HCT116 (cell line): ENCODE data around the gene FAP. TPM values are rescaled to one million over a fixed set of nuclear protein-coding genes. Genes with fewer than 3 reads are reported as not detected.

Source experiments
- ATAC-seq: fragments of 200-7000 bp; cut with Tn5 transposase; 2 replicates; pipeline ENCODE4 v1.9.1; 2020; ENCODE audit warnings: mild to moderate bottlenecking, moderate library complexity
- BruUV-seq: library from RNA; stranded (reverse); fragments of 400-500 nt; replicated peaks from 2 replicates; lab custom pipeline; 2021; lab: Mats Ljungman, UMichigan
- CTCF ChIA-PET: fragments of 300-600 bp; sonication (Branson Sonifier 250); formaldehyde crosslinking; loops from one replicate; lab custom pipeline; 2021; ENCODE audit warnings: antibody characterized with exemption; lab: Charles Lee
- POLR2A ChIA-PET: fragments of 300-600, 350-600 bp; sonication (Branson Sonifier 250); formaldehyde crosslinking; loops from one replicate; lab custom pipeline; 2021; ENCODE audit warnings: antibody characterized with exemption; lab: Charles Lee
- RAD21 ChIA-PET, 2 experiments: fragments of 300-600 bp; sonication (Branson Sonifier 250); formaldehyde crosslinking; loops; one replicate each; lab custom pipeline; 2023; ENCODE audit warnings: low total read pairs in 2 of 2; ENCODE audit not compliant: uncharacterized antibody in 2 of 2, unreplicated experiment in 2 of 2, low non-redundant PET in 1 of 2; lab: Charles Lee
- DNase-seq: peaks from one replicate; pipeline ENCODE4 v3.0.0-alpha.2; 2010; ENCODE audit warnings: low read depth, low spot score
- H2AFZ ChIP-seq: fragments of 200-600 bp; shearing (Covaris generic), sonication (generic); 2 replicates; pipeline ENCODE4 v1.6.1; 2017; ENCODE audit warnings: low read depth, mixed run types, mixed read lengths, antibody characterized with exemption, low read length; ENCODE audit not compliant: poor library complexity, severe bottlenecking
- H3K27ac ChIP-seq: 2 replicates; pipeline ENCODE4 v1.5.1; 2012; ENCODE audit warnings: low read depth, low read length
- H3K27me3 ChIP-seq: fragments of 200-600 bp; sonication (generic); 2 replicates; pipeline ENCODE4 v1.6.1; 2016; ENCODE audit warnings: mixed run types, low read length, mixed read lengths; ENCODE audit not compliant: insufficient read depth
- H3K36me3 ChIP-seq, 2 experiments: fragments of 200-500 bp in 1 of 2; fragments of 200-600 bp in 1 of 2; sonication (Bioruptor generic) in 1 of 2; sonication (generic) in 1 of 2; 2 replicates each; pipeline versions ENCODE4 v1.5.1 to v1.6.1; 2014 to 2016; ENCODE audit warnings: low read length in 2 of 2, inconsistent platforms in 1 of 2, mixed read lengths in 1 of 2, mixed run types in 1 of 2; ENCODE audit not compliant: insufficient read depth in 2 of 2, control insufficient read depth in 1 of 2
- H3K4me1 ChIP-seq, 2 experiments: fragments of 200-600 bp in 1 of 2; sonication (generic) in 1 of 2; 2 replicates each; pipeline versions ENCODE4 v1.5.1 to v1.6.1; 2012 to 2017; ENCODE audit warnings: low read length in 2 of 2, inconsistent platforms in 1 of 2, mild to moderate bottlenecking in 1 of 2, mixed read lengths in 1 of 2, mixed run types in 1 of 2, moderate library complexity in 1 of 2; ENCODE audit not compliant: insufficient read depth in 2 of 2, control insufficient read depth in 1 of 2
- H3K4me2 ChIP-seq: fragments of 200-600 bp; sonication (generic); 2 replicates; pipeline ENCODE4 v1.6.1; 2017; ENCODE audit warnings: mixed run types, low read length, mixed read lengths
- H3K4me3 ChIP-seq, 2 experiments: fragments of 200-600 bp in 1 of 2; sonication (generic) in 1 of 2; replicated peaks in 1 of 2; 2 replicates each; pipeline ENCODE4 v1.5.1; 2011 to 2016; ENCODE audit warnings: low read length in 2 of 2, control low read depth in 1 of 2, low read depth in 1 of 2, mild to moderate bottlenecking in 1 of 2, mixed read lengths in 1 of 2, mixed run types in 1 of 2
- H3K79me2 ChIP-seq: fragments of 200-600 bp; sonication (generic); 2 replicates; pipeline ENCODE4 v1.6.1; 2017; ENCODE audit warnings: mild to moderate bottlenecking, mixed run types, low read length, moderate library complexity, mixed read lengths; ENCODE audit not compliant: insufficient read depth
- H3K9ac ChIP-seq: fragments of 200-600 bp; sonication (generic); 2 replicates; pipeline ENCODE4 v1.6.1; 2016; ENCODE audit warnings: low read length, mixed read lengths
- H3K9me2 ChIP-seq: fragments of 200-600 bp; sonication (generic), shearing (Covaris generic); 2 replicates; pipeline ENCODE4 v1.6.1; 2017; ENCODE audit warnings: mixed run types, mild to moderate bottlenecking, moderate library complexity; ENCODE audit not compliant: insufficient read depth
- H3K9me3 ChIP-seq, 2 experiments: fragments of 200-500 bp in 1 of 2; fragments of 200-600 bp in 1 of 2; sonication (Bioruptor generic) in 1 of 2; sonication (generic) in 1 of 2; 2 replicates each; pipeline ENCODE4 v1.6.1; 2014 to 2017; ENCODE audit warnings: low read length in 2 of 2, mixed read lengths in 2 of 2, inconsistent platforms in 1 of 2, low read depth in 1 of 2, mild to moderate bottlenecking in 1 of 2, mixed run types in 1 of 2, moderate library complexity in 1 of 2; ENCODE audit not compliant: control insufficient read depth in 1 of 2, insufficient read depth in 1 of 2
- H4K20me1 ChIP-seq: fragments of 200-600 bp; sonication (generic), shearing (Covaris generic); 2 replicates; pipeline ENCODE4 v1.6.1; 2017; ENCODE audit warnings: mixed run types, mild to moderate bottlenecking, moderate library complexity; ENCODE audit not compliant: insufficient read depth
- ATF3 ChIP-seq: IDR thresholded peaks from 2 replicates; pipeline ENCODE4 v1.6.1; 2012
- CBX3 ChIP-seq: IDR thresholded peaks from 2 replicates; pipeline ENCODE4 v1.6.1; 2012; ENCODE audit warnings: low read depth
- CEBPB ChIP-seq: IDR thresholded peaks from 2 replicates; pipeline ENCODE4 v1.6.1; 2012; ENCODE audit warnings: low read depth
- EZH2 ChIP-seq: fragments of 200-600 bp; sonication (generic); IDR thresholded peaks from 2 replicates; pipeline ENCODE4 v1.6.1; 2017; ENCODE audit warnings: antibody characterized with exemption, mixed run types
- EZH2phosphoT487 ChIP-seq: fragments of 200-600 bp; IDR thresholded peaks from 2 replicates; pipeline ENCODE4 v1.6.1; 2018; ENCODE audit warnings: antibody characterized with exemption, borderline replicate concordance
- FOSL1 ChIP-seq: IDR thresholded peaks from 2 replicates; pipeline ENCODE4 v1.6.1; 2012; ENCODE audit warnings: low read depth
- MAX ChIP-seq: IDR thresholded peaks from 2 replicates; pipeline ENCODE4 v1.6.1; 2012
- POLR2A ChIP-seq: IDR thresholded peaks from 2 replicates; pipeline ENCODE4 v1.7.0; 2011; ENCODE audit warnings: borderline replicate concordance; ENCODE audit not compliant: insufficient read depth, insufficient read length; ENCODE audit errors: extremely low read depth
- POLR2AphosphoS5 ChIP-seq: IDR thresholded peaks from 2 replicates; pipeline ENCODE4 v1.6.1; 2011; ENCODE audit warnings: mild to moderate bottlenecking, low read depth, low read length, moderate library complexity
- RAD21 ChIP-seq: IDR thresholded peaks from 2 replicates; pipeline ENCODE4 v1.6.1; 2012; ENCODE audit warnings: low read depth, mild to moderate bottlenecking
- REST ChIP-seq: IDR thresholded peaks from 2 replicates; pipeline ENCODE4 v1.6.1; 2012; ENCODE audit warnings: low read depth
- SP1 ChIP-seq: IDR thresholded peaks from 2 replicates; pipeline ENCODE4 v1.6.1; 2012; ENCODE audit warnings: low read depth
- SRF ChIP-seq: IDR thresholded peaks from 2 replicates; pipeline ENCODE4 v1.6.1; 2012; ENCODE audit warnings: low read depth
- YY1 ChIP-seq: IDR thresholded peaks from 2 replicates; pipeline ENCODE4 v1.6.1; 2011; ENCODE audit warnings: low read length, low read depth, moderate library complexity, mild to moderate bottlenecking; ENCODE audit not compliant: insufficient replicate concordance; ENCODE audit errors: extremely low read depth
- ZBTB33 ChIP-seq: IDR thresholded peaks from 2 replicates; pipeline ENCODE4 v1.6.1; 2011; ENCODE audit warnings: mild to moderate bottlenecking, low read length, moderate library complexity; ENCODE audit not compliant: insufficient replicate concordance; ENCODE audit errors: extremely low read depth
- ZFX ChIP-seq: fragments of 450-650 bp; IDR thresholded peaks from 2 replicates; pipeline ENCODE4 v1.6.1; 2017
- ZNF274 ChIP-seq: fragments of 200-500 bp; sonication (Bioruptor generic); IDR thresholded peaks from 2 replicates; pipeline ENCODE4 v1.6.1; 2014; ENCODE audit warnings: mild to moderate bottlenecking, low read depth, low read length, inconsistent platforms
- intact Hi-C: fragments of 100-400 bp; cut with micrococcal nuclease; formaldehyde crosslinking; loops from 2 replicates; pipeline ENCODE4 v1.10.0; 2022
- total RNA-seq: library from RNA; stranded (reverse); gene quantifications from one replicate; pipeline ENCODE4 v1.2.1, GENCODE V29; 2021; ENCODE audit not compliant: unreplicated experiment

Gene FAP
- total RNA-seq, 1 experiment from 2014 or later = not detected

- 0 out of 2 replicates have a peak, but pooled peaks cover 4% of the 10 kb centered on the region for H3K9me2 ChIP-seq
- BruUV-seq = no TSS peak
- no peaks in the 10 kb centered on the region for H3K9me3 ChIP-seq
- intact Hi-C loops = no loop called here
- no peak for DNase-seq
- ChIA-PET CTCF (interaction anchor here (4.3 kb wide), 1 partner anchor 11 kb away, joined by 25 read pairs; no protein-coding TSS in a partner anchor), POLR2A (interaction anchor here (1.5 kb wide), 1 partner anchor 9 kb away, joined by 3 read pairs; no protein-coding TSS in a partner anchor), RAD21 (no interaction called here)
- TF ChIP-seq YY1 = no peak
- no peak for TF ChIP-seq ZBTB33
- no peaks in the 10 kb centered on the region for H3K79me2 ChIP-seq
- H3K27me3 ChIP-seq = no peaks in the 10 kb centered on the region
- no peak overlapping the region for H3K9ac ChIP-seq
- no peak overlapping the region for H3K27ac ChIP-seq
- H3K4me2 ChIP-seq = no peak overlapping the region
- H2AFZ ChIP-seq = no peak overlapping the region
- no peaks in the 10 kb centered on the region for H3K36me3 ChIP-seq
- no peak overlapping the region for H3K4me3 ChIP-seq
- H3K4me1 ChIP-seq = no peaks in the 10 kb centered on the region
- no peaks in the 10 kb centered on the region for H4K20me1 ChIP-seq
- no peak for ATAC-seq
Measured at GRCh38 chr2:162230761-162231160, 12.5 kb downstream of the FAP start.

GRCh38 chr2:162226836-162227235, 16.4 kb downstream of the FAP start:
- CTCF ChIA-PET = no interaction called here
- no peaks in the 10 kb centered on the region for H3K79me2 ChIP-seq
- H3K4me1 ChIP-seq = no peaks in the 10 kb centered on the region
- H3K36me3 ChIP-seq = no peaks in the 10 kb centered on the region
- RAD21 ChIA-PET = no interaction called here
- POLR2A ChIA-PET = no interaction called here
- no peaks in the 10 kb centered on the region for H4K20me1 ChIP-seq
- no peak overlapping the region for H3K4me3 ChIP-seq
- no TSS peak for BruUV-seq
- H3K4me2 ChIP-seq = no peak overlapping the region
- intact Hi-C loops = no loop called here
- ATAC-seq (no peak), DNase-seq (no peak)
- H2AFZ ChIP-seq = no peak overlapping the region
- no peaks in the 10 kb centered on the region for H3K9me2 ChIP-seq
- no peaks in the 10 kb centered on the region for H3K9me3 ChIP-seq
- H3K27me3 ChIP-seq = no peaks in the 10 kb centered on the region
- no peak overlapping the region for H3K9ac ChIP-seq
- no peak overlapping the region for H3K27ac ChIP-seq
- TF ChIP-seq ZFX (no peak), FOSL1 (no peak), RAD21 (no peak), ATF3 (no peak), MAX (no peak), REST (no peak), CEBPB (no peak), POLR2A (no peak), SP1 (no peak), EZH2 (no peak), SRF (no peak), CBX3 (no peak), POLR2AphosphoS5 (no peak), EZH2phosphoT487 (no peak), ZNF274 (no peak)
